ENCODE measurements around the gene ASPSCR1. TPM values are rescaled to one million over a fixed set of nuclear protein-coding genes. Genes with fewer than 3 reads are reported as not detected.
A peak's percentile ranks its signal among the peaks of the same experiment; 100 is the strongest.

ASPSCR1 gene
- total and polyA plus RNA-seq, 2 of the 13 experiments (the other 11 are each of a cell fraction or from before 2014, with no cell fraction given), result 274 to 314 TPM

GRCh38 chr17:81954131-81955057 lies 23.0 kb upstream of the ASPSCR1 start (continued):
- no peak for TF ChIP-seq ZBTB40 (IDR thresholded peaks at IDR 0.05)
- TF ChIP-seq ZBTB40 (CRISPR knock-in tag; IDR thresholded peaks at IDR 0.05), result no peak
- TF ChIP-seq ZNF350 (CRISPR knock-in tag; IDR thresholded peaks at IDR 0.05; ENCODE audit: borderline replicate concordance, low read depth), result no peak
- peak; percentile 72 for TF ChIP-seq ZNF770 (CRISPR knock-in tag; IDR thresholded peaks at IDR 0.05)
- TF ChIP-seq ZBTB39 (CRISPR knock-in tag; IDR thresholded peaks at IDR 0.05), result no peak
- no peak for TF ChIP-seq ZBTB7A (CRISPR knock-in tag; IDR thresholded peaks at IDR 0.05)
- TF ChIP-seq SP1 (IDR thresholded peaks at IDR 0.05), result no peak
- no peak for TF ChIP-seq SP1 (CRISPR knock-in tag; IDR thresholded peaks at IDR 0.05)
- peak; percentile 83 for TF ChIP-seq SSRP1 (CRISPR knock-in tag; IDR thresholded peaks at IDR 0.05)
- no peak for TF ChIP-seq ZNF704 (CRISPR knock-in tag; IDR thresholded peaks at IDR 0.05; ENCODE audit: borderline replicate concordance)
- TF ChIP-seq ATF3 (CRISPR knock-in tag; IDR thresholded peaks at IDR 0.05), result peak; percentile 68
